ENCODE data around the gene KRT82.
"Not testable (repeated sequence)": the region's sequence is repeated elsewhere in the genome, so short reads cannot be mapped to it uniquely, and the experiment has no call there.

Gene KRT82

GRCh38 chr12:52360106-52360662 lies 46.0 kb downstream of the KRT82 start:
- DNase-seq (ENCODE audit: low read depth), result no peak

DNA sequence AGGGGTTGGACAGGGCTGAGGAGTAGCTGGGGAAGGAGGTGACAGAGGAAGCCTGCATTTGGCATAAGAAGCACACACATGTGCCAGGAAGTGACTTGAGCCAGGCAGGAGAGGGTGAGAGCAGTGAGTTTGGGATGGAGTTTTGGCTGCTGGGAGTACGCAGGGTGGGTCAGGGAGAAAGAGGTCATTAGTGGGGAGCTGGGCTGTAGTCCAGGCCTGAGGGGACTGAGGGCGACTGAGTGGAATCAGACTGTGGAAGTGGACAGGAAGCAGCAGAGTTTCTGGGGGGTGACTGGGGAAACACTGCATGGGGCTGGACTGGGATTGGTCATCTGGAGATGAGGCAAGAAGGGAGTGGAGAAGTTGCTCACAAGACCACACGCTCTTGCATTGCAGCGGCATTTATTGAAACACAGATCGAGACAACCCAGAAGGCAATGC lies 46.5 kb downstream of the KRT82 start:
- no peak for DNase-seq (ENCODE audit: low read depth)

GRCh38 chr12:52358575-52359350 lies 47.4 kb downstream of the KRT82 start:
- DNase-seq (ENCODE audit: low read depth), result no peak

GRCh38 chr12:52356762-52357580 lies 49.2 kb downstream of the KRT82 start:
- no peak for DNase-seq (ENCODE audit: low read depth)

- no peak for DNase-seq (ENCODE audit: low read depth)
Observed at GRCh38 chr12:52356031-52356761, 49.9 kb downstream of the KRT82 start.

DNA sequence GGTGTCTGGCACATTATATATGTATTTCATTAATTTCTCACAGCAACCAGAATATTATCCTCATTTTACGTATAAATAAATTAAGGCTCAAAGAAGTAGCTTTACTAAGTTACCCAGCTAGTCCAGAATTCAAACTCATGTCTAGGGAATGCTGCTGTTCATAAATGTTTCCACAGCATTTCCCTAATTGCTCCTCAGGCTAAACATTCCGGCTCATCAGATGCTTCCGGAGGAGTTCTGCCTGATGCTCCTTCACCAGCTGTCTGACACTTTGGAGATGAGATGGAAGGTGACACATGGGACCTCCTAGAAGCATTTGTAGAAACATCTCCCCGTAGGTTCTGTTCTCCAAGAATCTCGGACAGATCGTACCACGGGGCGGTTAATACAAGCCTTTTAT lies 51.0 kb downstream of the KRT82 start:
- DNase-seq (ENCODE audit: low read depth), result no peak

DNA sequence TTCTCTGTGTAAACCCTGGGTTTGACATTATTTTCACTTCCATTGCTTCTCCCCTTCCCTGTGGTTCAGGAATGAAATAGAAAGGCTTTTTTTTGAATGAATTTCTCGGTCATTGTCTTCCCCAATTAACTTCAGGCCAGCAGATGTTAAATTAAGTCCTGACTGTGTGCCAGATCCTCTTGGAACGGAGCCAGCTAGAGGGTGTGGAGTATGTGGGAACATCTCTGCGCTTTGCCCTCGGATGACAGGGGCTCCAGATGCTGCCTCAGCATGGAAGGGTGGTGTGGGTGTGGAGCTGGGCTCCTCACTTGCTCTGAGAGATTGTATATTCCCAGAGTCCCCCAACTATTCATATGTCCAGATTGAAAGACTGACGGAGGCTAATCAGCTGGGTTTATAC lies 51.9 kb downstream of the KRT82 start:
- DNase-seq (ENCODE audit: low read depth), result no peak

- DNase-seq (ENCODE audit: low read depth), result no peak
Observed at GRCh38 chr12:52353766-52354165, 52.4 kb downstream of the KRT82 start.

DNA sequence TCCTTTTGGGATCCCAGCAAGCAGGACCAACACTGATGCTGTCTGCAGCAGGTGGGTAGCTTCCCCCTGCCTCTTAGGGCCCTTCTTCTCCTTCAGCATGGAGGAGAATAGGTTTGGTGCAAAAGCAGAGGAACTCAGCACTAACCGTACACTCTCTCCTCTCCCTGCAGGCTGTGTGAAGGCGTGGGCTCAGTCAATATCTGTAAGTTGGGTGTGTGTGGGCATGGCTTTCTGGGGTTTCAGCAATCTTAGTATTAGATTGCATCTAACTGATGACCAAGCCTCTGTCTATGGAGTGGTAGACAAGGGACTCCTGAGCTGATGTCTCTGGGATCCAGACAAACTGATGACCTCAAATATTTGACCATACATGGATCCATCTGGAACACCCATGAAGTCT lies 53.2 kb downstream of the KRT82 start:
- no peak for DNase-seq (ENCODE audit: low read depth)

DNA sequence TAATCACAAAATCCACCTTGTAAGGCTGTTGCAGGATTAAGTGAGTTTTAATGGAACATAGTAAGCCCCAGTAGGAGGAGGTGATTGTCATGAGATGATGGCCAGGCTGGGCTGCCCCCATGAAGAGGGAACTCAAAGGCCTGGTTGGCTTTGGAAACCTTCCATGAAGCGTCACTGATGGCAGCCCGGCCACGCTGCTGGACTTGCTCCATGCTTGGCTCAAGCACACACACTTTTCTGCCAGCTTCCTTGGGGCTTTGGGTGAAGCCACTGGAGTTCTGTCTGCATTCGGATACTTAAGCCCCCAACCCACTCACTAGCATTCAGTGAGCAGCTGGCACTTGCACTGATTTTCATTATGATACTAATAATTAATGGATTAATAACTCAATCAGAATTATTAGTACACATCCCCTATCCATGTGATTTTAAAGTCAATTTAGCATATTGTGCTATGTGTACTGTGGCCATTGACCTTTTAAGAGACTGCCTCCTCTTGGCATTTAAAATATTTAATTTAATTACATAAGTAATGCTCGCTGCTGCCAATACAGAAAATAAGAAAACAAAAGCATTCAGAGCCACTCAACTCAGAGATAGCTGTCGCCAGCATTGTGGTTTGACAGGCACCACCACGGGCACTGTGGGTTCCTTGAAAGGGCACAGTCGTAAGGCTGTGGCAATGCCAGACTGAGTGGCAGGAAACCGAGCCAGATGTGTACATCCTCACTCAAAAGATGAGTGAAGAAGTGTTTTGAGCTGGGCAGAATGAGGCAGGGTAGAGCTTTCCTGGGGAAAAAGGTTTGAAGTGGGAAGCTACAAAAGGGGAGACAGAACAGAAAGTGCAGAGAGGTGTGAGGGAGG lies 54.7 kb downstream of the KRT82 start:
- no peak for DNase-seq (ENCODE audit: low read depth)

DNA sequence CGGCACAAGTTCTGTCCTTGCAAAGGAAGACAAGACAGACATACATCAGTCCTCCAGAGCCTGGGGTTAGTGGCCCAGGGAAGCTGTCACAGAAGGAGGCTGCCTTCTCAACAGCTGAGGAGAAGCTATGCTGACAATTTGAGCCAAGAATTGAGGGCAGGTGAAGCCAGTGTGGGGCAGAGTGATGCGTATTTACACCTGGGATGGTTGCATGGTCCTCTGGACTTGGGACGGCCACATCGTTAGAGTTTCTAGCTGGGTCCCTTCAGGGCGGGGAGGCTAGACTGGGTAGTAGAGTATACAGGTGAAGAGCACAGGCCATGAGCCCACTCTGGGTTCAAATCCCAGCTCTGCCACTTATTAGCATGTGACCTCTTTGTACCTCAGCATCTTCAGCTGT lies 55.3 kb downstream of the KRT82 start:
- DNase-seq (ENCODE audit: low read depth), result no peak

DNA sequence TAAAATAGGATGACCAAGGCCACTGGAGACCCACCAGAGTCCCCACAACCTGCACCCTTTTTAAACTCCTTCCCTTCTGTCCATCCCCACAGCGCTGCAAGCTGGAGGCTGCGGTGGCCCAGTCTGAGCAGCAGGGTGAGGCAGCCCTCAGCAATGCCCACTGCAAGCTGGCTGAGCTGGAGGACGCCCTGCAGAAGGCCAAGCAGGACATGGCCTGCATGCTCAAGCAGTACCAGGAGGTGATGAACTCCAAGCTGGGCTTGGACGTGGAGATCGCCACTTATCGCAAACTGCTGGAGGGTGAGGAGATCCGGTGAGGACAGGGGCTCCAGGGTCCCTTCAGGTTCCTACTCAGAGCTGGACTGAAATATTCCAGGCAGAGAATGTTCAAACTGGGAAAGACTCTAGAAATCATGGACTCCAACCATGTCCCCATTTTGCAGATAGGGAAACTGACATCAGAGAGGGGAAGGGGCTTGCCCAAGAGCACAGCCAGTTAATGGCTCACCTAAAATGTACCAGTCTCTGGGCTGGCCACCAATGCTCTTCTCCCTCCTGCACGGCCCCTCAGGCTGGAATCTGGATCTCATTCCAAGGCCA lies 56.0 kb downstream of the KRT82 start:
- no peak for DNase-seq (ENCODE audit: low read depth)

DNA sequence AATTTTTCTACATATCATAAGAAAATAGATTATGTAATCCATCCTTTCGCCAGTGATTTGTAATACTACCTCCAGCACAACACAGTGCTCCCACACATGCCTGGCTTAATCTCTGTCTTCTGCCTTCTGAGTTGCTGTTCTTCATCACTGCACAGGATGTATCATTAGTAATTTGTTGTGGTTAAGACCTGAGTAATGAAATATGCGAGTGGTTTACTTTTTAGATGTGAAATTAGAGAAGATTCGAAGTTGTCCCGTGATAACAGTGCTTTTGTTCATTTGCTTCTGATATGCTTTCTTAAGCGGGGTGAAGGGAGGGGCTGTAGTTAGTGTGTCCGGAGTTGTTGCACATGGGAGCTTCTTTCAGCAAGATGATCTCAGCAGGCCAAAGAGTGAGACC lies 56.9 kb downstream of the KRT82 start:
- no peak for DNase-seq (ENCODE audit: low read depth)

- no peak for DNase-seq (ENCODE audit: low read depth)
Observed at GRCh38 chr12:52347551-52348510, 58.3 kb downstream of the KRT82 start.

DNA sequence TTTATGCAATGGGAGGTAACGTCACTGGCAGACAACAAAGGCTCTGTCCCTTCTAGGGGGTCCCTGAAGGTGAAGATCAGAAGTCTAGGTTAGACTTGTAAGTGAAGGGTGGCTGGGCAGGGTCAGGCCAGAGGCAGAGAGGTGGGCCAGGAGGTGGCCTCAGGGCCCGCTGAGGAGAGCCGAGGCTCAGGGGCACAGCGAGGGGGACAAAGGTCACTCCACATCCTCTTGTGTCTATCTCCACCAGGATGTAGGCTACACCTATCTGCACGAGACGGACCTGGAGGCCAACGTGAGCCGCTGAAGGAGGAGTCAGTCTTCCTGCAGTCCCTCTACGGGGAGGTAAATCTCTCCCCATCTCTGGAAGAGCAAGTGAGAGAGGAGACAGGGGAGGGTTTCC lies 59.1 kb downstream of the KRT82 start:
- DNase-seq (ENCODE audit: low read depth), result no peak

DNA sequence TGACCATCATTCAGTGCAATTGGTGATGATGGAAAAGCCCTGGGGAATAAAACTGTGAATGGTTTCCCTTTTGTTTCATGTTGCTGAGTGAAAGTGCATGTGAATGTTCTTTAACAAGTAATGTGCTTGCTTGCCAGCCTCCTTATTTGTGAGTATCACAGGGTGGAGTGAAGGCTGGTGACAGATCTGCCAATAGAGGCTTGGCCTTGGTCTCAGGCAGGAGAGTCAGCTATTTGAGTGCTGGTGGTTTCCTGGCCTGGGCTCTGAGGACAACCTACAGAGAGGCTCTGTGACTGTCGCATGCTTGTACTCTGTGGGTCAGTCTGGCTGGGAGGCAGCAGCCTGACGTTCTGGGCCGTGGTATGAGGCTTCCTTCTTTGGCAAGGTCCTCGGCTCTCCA lies 59.5 kb downstream of the KRT82 start:
- DNase-seq (ENCODE audit: low read depth), result no peak

DNA sequence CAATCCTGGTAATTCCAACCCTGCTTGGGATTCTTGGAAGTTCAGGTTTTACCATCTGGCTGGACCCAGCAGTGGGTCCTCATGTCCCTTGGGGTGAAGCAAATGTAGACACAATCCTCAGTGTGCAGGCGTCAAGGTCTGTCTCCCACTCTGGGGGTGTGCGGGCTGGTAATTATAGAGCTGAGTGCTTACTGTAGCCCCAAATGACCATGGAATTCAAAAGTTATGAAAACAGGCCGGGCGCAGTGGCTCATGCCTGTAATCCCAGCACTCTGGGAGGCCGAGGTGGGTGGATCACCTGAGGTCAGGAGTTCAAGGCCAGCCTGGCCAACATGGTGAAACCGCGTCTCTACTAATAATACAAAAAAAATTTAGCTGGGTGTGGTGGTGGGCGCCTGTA lies 61.1 kb downstream of the KRT82 start:
- not testable (repeated sequence) for DNase-seq (ENCODE audit: low read depth)

DNA sequence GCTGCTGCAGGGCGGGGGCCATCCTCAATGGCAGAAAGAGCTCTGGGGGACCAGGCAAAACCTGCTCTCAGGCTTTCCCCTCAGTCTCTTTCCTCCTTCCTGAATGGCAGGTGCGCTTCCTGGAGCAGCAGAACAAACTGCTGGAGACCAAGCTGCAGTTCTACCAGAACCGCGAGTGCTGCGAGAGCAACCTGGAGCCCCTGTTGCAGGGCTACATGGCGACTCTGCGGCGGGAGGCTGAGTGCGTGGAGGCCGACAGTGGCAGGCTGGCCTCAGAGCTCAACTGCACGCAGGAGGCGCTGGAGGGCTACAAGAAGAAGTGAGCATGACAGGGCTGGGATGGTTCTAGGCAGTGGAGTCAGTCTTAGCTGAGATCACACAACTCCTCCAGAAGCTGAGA lies 62.0 kb downstream of the KRT82 start:
- DNase-seq (ENCODE audit: low read depth), result no peak

Measured in GM04503 (cell line).